ENCODE measurements around the gene CDC123.

The CDC123 gene

GRCh38 chr10:12186323-12186722, 9.7 kb upstream of the CDC123 start:
- Histone ChIP-seq H3K4me3 (replicated peaks; ENCODE audit: low read depth, low read length) (no peak overlapping the region), H3K36me3 (ENCODE audit: control insufficient read depth, insufficient read depth, low read length) (peaks cover 5% of the 10 kb centered on the region), H3K27me3 (replicated peaks; ENCODE audit: control insufficient read depth, insufficient read depth, low read length) (no peaks in the 10 kb centered on the region)
- no peak for DNase-seq (ENCODE audit: extremely low read depth, insufficient read length)
- TF ChIP-seq, protein P1, sequence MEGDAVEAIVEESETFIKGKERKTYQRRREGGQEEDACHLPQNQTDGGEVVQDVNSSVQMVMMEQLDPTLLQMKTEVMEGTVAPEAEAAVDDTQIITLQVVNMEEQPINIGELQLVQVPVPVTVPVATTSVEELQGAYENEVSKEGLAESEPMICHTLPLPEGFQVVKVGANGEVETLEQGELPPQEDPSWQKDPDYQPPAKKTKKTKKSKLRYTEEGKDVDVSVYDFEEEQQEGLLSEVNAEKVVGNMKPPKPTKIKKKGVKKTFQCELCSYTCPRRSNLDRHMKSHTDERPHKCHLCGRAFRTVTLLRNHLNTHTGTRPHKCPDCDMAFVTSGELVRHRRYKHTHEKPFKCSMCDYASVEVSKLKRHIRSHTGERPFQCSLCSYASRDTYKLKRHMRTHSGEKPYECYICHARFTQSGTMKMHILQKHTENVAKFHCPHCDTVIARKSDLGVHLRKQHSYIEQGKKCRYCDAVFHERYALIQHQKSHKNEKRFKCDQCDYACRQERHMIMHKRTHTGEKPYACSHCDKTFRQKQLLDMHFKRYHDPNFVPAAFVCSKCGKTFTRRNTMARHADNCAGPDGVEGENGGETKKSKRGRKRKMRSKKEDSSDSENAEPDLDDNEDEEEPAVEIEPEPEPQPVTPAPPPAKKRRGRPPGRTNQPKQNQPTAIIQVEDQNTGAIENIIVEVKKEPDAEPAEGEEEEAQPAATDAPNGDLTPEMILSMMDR (IDR thresholded peaks at IDR 0.05; ENCODE audit: insufficient read depth, low read length, poor library complexity, severe bottlenecking) = no peak

DNA sequence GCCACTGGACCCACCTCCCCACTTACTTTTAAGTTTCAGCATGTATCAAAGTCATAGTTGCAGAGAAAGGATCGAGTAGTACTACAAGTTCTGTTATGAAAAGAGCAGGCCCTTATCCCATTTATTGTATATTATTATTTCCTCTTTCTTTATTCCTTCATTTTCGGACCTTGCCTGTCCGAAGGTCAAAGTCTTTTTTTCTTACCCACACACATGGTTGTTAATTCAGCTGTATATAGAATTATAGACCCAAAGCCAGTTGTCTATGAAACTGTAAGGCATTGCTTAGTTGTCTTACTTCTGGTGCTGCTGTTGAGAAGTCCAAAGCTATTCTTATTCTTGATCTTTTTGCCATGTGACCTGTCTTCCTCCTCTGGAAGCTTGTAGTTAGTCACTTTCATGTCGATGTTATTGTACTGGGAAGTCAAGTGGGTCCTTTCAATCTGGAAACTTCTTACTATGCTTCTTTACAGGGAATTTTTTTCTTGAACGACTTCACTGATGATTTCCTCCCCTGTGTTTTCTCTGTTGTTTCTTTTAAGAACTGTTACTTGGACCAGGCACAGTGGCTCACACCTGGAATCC, 8.6 kb upstream of the CDC123 start:
- Histone ChIP-seq H3K27me3 (replicated peaks; ENCODE audit: control insufficient read depth, insufficient read depth, low read length) (no peaks in the 10 kb centered on the region), H3K4me3 (replicated peaks; ENCODE audit: low read depth, low read length) (no peak overlapping the region), H3K36me3 (ENCODE audit: control insufficient read depth, insufficient read depth, low read length) (peaks cover 5% of the 10 kb centered on the region)
- DNase-seq (ENCODE audit: extremely low read depth, insufficient read length) = no peak
- TF ChIP-seq, protein P1 (IDR thresholded peaks at IDR 0.05; ENCODE audit: insufficient read depth, low read length, poor library complexity, severe bottlenecking) = no peak

- H3K36me3 ChIP-seq (ENCODE audit: control insufficient read depth, insufficient read depth, low read length) = peaks cover 5% of the 10 kb centered on the region
- H3K4me3 ChIP-seq (replicated peaks; ENCODE audit: low read depth, low read length) = no peak overlapping the region
- H3K27me3 ChIP-seq (replicated peaks; ENCODE audit: control insufficient read depth, insufficient read depth, low read length) = no peaks in the 10 kb centered on the region
- no peak for DNase-seq (ENCODE audit: extremely low read depth, insufficient read length)
- TF ChIP-seq, protein P1 (IDR thresholded peaks at IDR 0.05; ENCODE audit: insufficient read depth, low read length, poor library complexity, severe bottlenecking) = no peak
Observed at GRCh38 chr10:12188656-12189055, 7.3 kb upstream of the CDC123 start.

DNA sequence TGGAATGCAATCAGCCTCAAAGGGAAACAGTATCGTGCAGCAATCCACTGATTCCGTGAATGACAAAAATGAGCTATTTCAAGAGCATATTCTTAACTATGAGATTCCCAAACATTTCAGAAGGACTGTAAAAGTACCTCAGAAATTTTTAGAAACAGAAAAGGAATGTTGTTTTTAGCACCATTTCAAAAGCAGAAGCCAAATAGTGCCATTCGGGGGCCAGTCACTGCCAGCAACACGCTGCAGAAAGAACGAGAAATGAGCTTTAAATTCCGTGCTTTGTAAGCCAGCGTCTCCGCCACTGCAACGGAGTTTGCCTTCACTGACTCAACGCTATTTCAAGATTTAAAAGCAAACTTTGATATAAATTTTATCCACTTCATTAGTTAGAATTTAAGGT, 6.6 kb upstream of the CDC123 start:
- TF ChIP-seq, protein P1 (IDR thresholded peaks at IDR 0.05; ENCODE audit: insufficient read depth, low read length, poor library complexity, severe bottlenecking) = no peak
- DNase-seq (ENCODE audit: extremely low read depth, insufficient read length) = no peak
- Histone ChIP-seq H3K27me3 (replicated peaks; ENCODE audit: control insufficient read depth, insufficient read depth, low read length) (no peaks in the 10 kb centered on the region), H3K36me3 (ENCODE audit: control insufficient read depth, insufficient read depth, low read length) (peaks cover 5% of the 10 kb centered on the region), H3K4me3 (replicated peaks; ENCODE audit: low read depth, low read length) (no peak overlapping the region)

- DNase-seq (ENCODE audit: extremely low read depth, insufficient read length) = no peak
- TF ChIP-seq, protein P1 (IDR thresholded peaks at IDR 0.05; ENCODE audit: insufficient read depth, low read length, poor library complexity, severe bottlenecking) = no peak
- no peaks in the 10 kb centered on the region for H3K27me3 ChIP-seq (replicated peaks; ENCODE audit: control insufficient read depth, insufficient read depth, low read length)
- no peak overlapping the region for H3K4me3 ChIP-seq (replicated peaks; ENCODE audit: low read depth, low read length)
- H3K36me3 ChIP-seq (ENCODE audit: control insufficient read depth, insufficient read depth, low read length) = no peaks in the 10 kb centered on the region; the same call in 1 of the 2 replicates
Observed at GRCh38 chr10:12191715-12192114, 4.3 kb upstream of the CDC123 start.

- TF ChIP-seq, protein P1 (IDR thresholded peaks at IDR 0.05; ENCODE audit: insufficient read depth, low read length, poor library complexity, severe bottlenecking) = no peak
Observed at GRCh38 chr10:12193193-12193592, 2.8 kb upstream of the CDC123 start.

More at GRCh38 chr10:12193193-12193592, 2.8 kb upstream of the CDC123 start:
- no peak for DNase-seq (ENCODE audit: extremely low read depth, insufficient read length)
- H3K27me3 ChIP-seq (replicated peaks; ENCODE audit: control insufficient read depth, insufficient read depth, low read length) = no peaks in the 10 kb centered on the region
- no peak overlapping the region for H3K4me3 ChIP-seq (replicated peaks; ENCODE audit: low read depth, low read length)
- no peaks in the 10 kb centered on the region for H3K36me3 ChIP-seq (ENCODE audit: control insufficient read depth, insufficient read depth, low read length)
